GM21529 (cell line): ENCODE measurements around the gene HADHA.

Source experiments
- ATAC-seq: cut with Tn5 transposase; IDR thresholded peaks from one replicate; pipeline ENCODE4 v1.9.1; 2021; ENCODE audit not compliant: unreplicated experiment

Gene HADHA

GRCh38 chr2:26245810-26246209, 1.4 kb upstream of the HADHA start:
- ATAC-seq = peak; percentile 65

GRCh38 chr2:26245231-26245732, 850 bp upstream of the HADHA start:
- peak; percentile 4 for ATAC-seq

- ATAC-seq = no peak
Measured at GRCh38 chr2:26243470-26244308, 743 bp downstream of the HADHA start.

GRCh38 chr2:26241928-26242436, 2.5 kb downstream of the HADHA start:
- no peak for ATAC-seq

- no peak for ATAC-seq
Measured at GRCh38 chr2:26238311-26238958, 6.0 kb downstream of the HADHA start.

- ATAC-seq = no peak
Measured at GRCh38 chr2:26237868-26238267, 6.6 kb downstream of the HADHA start.

- no peak for ATAC-seq
Measured at GRCh38 chr2:26235089-26235488, 9.3 kb downstream of the HADHA start.

- ATAC-seq = no peak
Measured at GRCh38 chr2:26230806-26231205, 13.6 kb downstream of the HADHA start.

- ATAC-seq = no peak
Measured at GRCh38 chr2:26229595-26229994, 14.8 kb downstream of the HADHA start.

- ATAC-seq = no peak
Measured at GRCh38 chr2:26224095-26224494, 20.3 kb downstream of the HADHA start.

- ATAC-seq = no peak
Measured at GRCh38 chr2:26223018-26223417, 21.4 kb downstream of the HADHA start.

GRCh38 chr2:26217720-26218119, 26.7 kb downstream of the HADHA start:
- ATAC-seq = no peak

- no peak for ATAC-seq
Measured at GRCh38 chr2:26216587-26216986, 27.8 kb downstream of the HADHA start.

- ATAC-seq = no peak
Measured at GRCh38 chr2:26215833-26216232, 28.6 kb downstream of the HADHA start.

- no peak for ATAC-seq
Measured at GRCh38 chr2:26214759-26215158, 29.7 kb downstream of the HADHA start.

- no peak for ATAC-seq
Measured at GRCh38 chr2:26212011-26212410, 32.4 kb downstream of the HADHA start.

GRCh38 chr2:26203906-26204305, 40.5 kb downstream of the HADHA start:
- no peak for ATAC-seq

GRCh38 chr2:26202981-26203490, 41.4 kb downstream of the HADHA start:
- ATAC-seq = no peak

GRCh38 chr2:26197516-26197915, 46.9 kb downstream of the HADHA start:
- no peak for ATAC-seq

- no peak for ATAC-seq
Measured at GRCh38 chr2:26196683-26197418, 47.6 kb downstream of the HADHA start.
